ENCODE data around the gene ACAP2.
"Not testable (repeated sequence)": the region's sequence is repeated elsewhere in the genome, so short reads cannot be mapped to it uniquely, and the experiment has no call there.

The ACAP2 gene

GRCh38 chr3:195385526-195385925 is 57.3 kb downstream of the ACAP2 start:
- peak; percentile 27 for DNase-seq (ENCODE audit: low read depth)

GRCh38 chr3:195384952-195385351 is 57.9 kb downstream of the ACAP2 start:
- DNase-seq (ENCODE audit: low read depth) = peak; percentile 20

- DNase-seq (ENCODE audit: low read depth) = no peak
Measured at GRCh38 chr3:195372220-195372619, 70.6 kb downstream of the ACAP2 start.

DNA sequence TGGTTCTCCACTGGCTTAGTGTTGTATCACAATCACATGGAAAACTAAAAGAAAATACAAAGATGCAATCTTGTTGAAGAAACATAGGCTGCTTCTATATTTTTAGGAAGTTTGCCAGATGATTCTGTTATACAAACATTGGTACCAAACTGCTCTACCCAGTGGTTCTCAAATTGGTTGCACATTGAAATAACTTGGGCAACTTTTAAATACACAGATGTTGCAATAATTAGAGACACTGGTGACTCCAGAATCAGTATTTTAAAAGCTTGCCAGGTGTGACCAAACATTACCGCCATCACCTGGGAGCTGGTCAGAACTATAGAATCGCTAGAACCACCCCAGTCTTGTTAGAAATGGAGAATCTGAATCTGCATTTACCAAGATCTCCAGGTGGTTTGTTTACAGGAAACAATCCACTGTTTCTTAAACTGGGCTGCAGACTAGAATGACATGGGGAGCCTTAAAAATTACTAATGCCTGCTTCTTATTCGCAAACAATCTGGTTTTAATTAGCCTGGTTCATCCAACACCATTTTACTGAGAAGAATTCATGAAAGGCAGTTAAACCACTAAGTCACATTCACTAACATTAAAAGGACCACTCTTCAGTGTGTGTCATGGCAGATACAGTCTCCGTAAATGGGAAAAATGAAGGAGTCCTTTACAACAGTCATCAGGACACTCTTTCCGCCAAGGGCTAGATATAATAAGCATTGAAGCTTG is 76.5 kb downstream of the ACAP2 start:
- no peak for DNase-seq (ENCODE audit: low read depth)

DNA sequence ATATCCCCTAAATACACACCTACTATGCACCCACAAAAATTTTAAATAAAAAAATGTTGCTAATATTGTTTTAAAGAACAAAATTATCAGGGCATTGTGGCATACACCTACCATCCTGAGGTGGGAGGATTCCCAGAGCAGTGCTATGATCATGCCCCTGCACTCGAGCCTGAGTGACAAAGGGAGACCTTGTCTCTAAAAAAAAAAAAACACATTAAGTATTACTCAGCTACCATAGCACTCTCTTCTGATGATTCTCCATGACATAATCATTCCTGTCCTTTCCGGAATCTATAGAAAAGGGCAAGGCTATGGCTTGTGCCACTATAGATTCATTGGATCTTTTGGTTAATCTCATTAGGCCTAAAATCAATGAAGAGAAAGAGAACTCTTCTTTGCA is 77.4 kb downstream of the ACAP2 start:
- DNase-seq (ENCODE audit: low read depth) = no peak

DNA sequence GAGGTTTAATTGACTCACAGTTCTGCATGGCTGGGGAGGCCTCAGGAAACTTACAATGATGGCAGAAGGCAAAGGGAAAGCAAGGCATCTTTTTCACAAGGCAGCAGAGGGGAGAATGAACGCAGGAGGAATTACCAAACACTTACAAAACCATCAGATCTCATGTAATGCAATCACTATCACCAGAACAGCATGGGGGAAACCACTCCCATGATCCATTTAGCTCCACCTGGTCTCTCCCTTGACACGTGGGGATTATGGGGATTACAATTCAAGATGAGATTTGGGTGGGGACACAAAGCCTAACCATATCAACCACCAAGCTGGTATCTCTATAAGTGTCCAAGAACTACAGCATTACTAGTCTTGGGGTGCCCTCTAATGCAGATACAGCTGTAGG is 85.0 kb downstream of the ACAP2 start:
- DNase-seq (ENCODE audit: low read depth) = not testable (repeated sequence)

GRCh38 chr3:195356151-195357086 is 86.4 kb downstream of the ACAP2 start:
- DNase-seq (ENCODE audit: low read depth) = no peak

GRCh38 chr3:195354009-195354408 is 88.8 kb downstream of the ACAP2 start:
- not testable (repeated sequence) for DNase-seq (ENCODE audit: low read depth)

DNA sequence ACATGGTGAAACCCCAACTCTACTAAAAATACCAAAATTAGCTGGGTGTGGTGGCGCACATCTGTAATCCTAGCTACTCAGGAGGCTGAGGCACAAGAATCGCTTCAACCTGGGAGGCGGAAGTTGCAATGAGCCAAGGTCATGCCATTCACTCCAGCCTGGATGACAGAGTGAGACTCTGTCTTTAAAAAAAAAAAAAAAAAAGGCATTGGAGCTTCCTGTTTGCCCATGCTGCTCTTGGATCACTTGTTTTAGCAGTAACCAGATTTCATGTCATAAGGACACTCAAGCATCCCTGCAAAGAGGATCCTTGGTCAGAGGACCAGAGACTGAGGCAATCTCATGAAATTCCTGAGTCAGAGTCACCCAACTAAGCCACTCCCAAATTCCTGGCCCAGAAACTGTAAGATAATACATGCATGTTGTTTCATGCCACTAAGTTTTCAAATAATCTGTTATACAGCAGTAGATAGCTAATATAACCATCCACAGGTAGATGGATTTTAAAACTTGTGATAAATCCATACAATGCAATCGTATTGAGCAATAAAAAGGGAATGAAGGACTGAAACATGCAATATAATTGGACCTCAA is 89.8 kb downstream of the ACAP2 start:
- peak; percentile 62 for DNase-seq (ENCODE audit: low read depth)

- no peak for DNase-seq (ENCODE audit: low read depth)
Measured at GRCh38 chr3:195348426-195349115, 94.2 kb downstream of the ACAP2 start.

DNA sequence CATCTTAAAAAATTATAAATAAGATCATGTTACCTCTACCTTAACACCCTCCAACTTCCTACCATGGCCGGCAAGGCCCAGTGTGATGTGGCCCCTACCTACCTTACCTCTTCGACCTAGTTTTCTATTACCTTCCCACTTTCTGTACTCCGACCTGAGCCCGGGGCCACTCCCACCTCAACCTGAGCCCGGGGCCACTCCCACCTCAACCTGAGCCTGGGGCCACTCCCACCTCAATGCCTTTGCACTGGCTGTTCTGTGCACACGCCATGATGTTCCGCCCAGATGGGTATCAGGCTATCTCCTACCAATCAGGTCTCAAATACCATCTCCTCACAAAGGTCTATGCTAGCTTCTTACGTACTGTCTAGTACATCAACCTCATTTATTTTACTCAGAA is 105.1 kb downstream of the ACAP2 start:
- no peak for DNase-seq (ENCODE audit: low read depth)

- DNase-seq (ENCODE audit: low read depth) = no peak
Measured at GRCh38 chr3:195334967-195335366, 107.9 kb downstream of the ACAP2 start.

- DNase-seq (ENCODE audit: low read depth) = no peak
Measured at GRCh38 chr3:195319060-195319459, 123.8 kb downstream of the ACAP2 start.

GRCh38 chr3:195312714-195313113 is 130.1 kb downstream of the ACAP2 start:
- no peak for DNase-seq (ENCODE audit: low read depth)

GRCh38 chr3:195307711-195308110 is 135.1 kb downstream of the ACAP2 start:
- DNase-seq (ENCODE audit: low read depth) = no peak

DNA sequence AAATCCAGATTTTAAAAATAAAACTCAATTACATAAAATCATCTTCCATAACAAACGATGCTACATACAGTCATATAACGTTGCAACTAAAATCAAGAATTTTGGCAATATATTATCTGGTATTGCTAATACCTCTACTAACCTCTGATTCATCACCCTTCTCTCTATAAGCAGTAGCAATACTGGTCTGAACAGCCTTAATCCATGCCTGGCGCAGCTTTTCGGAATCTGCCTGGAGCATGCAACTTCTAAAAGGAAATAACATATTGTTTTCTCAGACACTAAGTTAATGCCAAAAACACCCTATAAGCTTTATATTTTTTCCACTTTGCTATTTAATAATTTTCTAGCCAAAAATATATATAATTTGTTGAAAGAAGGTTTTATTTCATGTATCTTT is 136.5 kb downstream of the ACAP2 start:
- DNase-seq (ENCODE audit: low read depth) = no peak

- no peak for DNase-seq (ENCODE audit: low read depth)
Measured at GRCh38 chr3:195302431-195302830, 140.4 kb downstream of the ACAP2 start.

DNA sequence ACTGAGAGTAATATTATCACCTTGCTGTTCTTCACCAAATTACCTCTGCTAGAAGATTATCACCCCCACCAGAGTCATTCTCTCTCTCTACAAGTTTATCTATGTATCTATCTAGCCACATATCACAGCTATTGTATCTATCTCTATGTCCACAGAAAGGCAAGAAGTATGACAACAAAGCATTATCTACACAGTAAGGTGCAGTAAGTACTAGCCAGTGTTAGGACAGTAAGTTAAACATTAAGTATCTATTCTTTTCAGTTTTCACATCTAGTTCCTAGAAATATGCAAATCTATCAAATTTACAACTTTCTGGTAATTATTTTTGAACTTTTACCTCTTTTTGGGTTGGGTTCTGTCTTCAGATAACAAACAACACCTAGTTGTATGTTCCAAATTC is 145.4 kb downstream of the ACAP2 start:
- no peak for DNase-seq (ENCODE audit: low read depth)

- DNase-seq (ENCODE audit: low read depth) = no peak
Measured at GRCh38 chr3:195296662-195297061, 146.2 kb downstream of the ACAP2 start.

- no peak for DNase-seq (ENCODE audit: low read depth)
Measured at GRCh38 chr3:195291121-195291520, 151.7 kb downstream of the ACAP2 start.

DNA sequence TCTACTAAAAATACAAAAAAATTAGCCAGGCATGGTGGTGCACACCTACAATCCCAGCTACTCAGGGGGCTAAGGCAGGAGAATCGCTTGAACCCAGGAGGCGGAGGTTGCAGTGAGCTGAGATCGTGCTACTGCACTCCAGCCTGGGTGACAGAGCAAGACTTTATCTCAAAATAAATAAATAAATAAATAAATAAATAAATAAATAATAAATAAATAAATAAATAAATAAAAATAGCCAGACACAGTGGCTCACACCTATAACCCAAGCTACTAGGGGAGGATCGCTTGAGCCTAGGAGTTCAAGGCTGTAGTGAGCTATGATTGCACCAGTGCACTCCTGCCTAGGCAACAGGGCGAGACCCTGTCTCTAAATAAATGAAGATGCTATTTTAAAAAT is 152.2 kb downstream of the ACAP2 start:
- not testable (repeated sequence) for DNase-seq (ENCODE audit: low read depth)
